K562 (cell line): ENCODE data around the gene VASH1. TPM values are rescaled to one million over a fixed set of nuclear protein-coding genes. Genes with fewer than 3 reads are reported as not detected.

Experiments used
- BHLHE40 ChIP-seq: IDR thresholded peaks from 2 replicates; pipeline ENCODE4 v1.6.1; 2011; ENCODE audit warnings: low read length, improper control_type of control experiment
- CBFA2T2 ChIP-seq: fragments of 450-650 bp; conservative IDR thresholded peaks from 2 replicates; pipeline ENCODE4 v1.6.1; 2017; ENCODE audit warnings: mild to moderate bottlenecking
- E2F3 ChIP-seq: fragments of 250-450 bp; sonication (Bioruptor Pico); IDR thresholded peaks from 2 replicates; pipeline ENCODE4 v1.4.0; 2020; ENCODE audit warnings: mild to moderate bottlenecking
- EP400 ChIP-seq: fragments of 450-650 bp; IDR thresholded peaks from 2 replicates; pipeline ENCODE4 v1.6.1; 2017; ENCODE audit warnings: antibody characterized with exemption, mild to moderate bottlenecking, moderate library complexity
- FOXJ2 ChIP-seq: fragments of 200-800 bp; sonication (Bioruptor generic); IDR thresholded peaks from 2 replicates; pipeline ENCODE4 v1.6.1; 2016; ENCODE audit warnings: missing genetic modification characterization, missing compliant biosample characterization
- FUS ChIP-seq: fragments of 200-400 bp; formaldehyde crosslinking; optimal IDR thresholded peaks from 2 replicates; pipeline ENCODE3; 2017; ENCODE audit warnings: low read depth, low read length
- GATAD2A ChIP-seq: fragments of 450-650 bp; IDR thresholded peaks from 2 replicates; pipeline ENCODE4 v1.6.1; 2017
- HDAC6 ChIP-seq: IDR thresholded peaks from 2 replicates; pipeline ENCODE4 v1.6.1; 2012; ENCODE audit warnings: low read depth, mild to moderate bottlenecking, control low read depth, inconsistent platforms, low read length, moderate library complexity
- HNRNPLL ChIP-seq: fragments of 200-400 bp; formaldehyde crosslinking; IDR thresholded peaks from 2 replicates; pipeline ENCODE4 v1.6.1; 2017; ENCODE audit warnings: low read length, low read depth, mild to moderate bottlenecking; ENCODE audit not compliant: poor library complexity, severe bottlenecking
- MAFF ChIP-seq: IDR thresholded peaks from 2 replicates; pipeline ENCODE4 v1.6.1; 2012; ENCODE audit warnings: low read length, improper control_type of control experiment
- MAFK ChIP-seq: IDR thresholded peaks from 2 replicates; pipeline ENCODE4 v1.6.1; 2011; ENCODE audit warnings: low read length, improper control_type of control experiment
- MEF2A ChIP-seq: IDR thresholded peaks from 2 replicates; pipeline ENCODE4 v1.6.1; 2011; ENCODE audit warnings: low read depth, mild to moderate bottlenecking, low read length, moderate library complexity; ENCODE audit not compliant: control insufficient read depth
- MEF2D ChIP-seq: conservative IDR thresholded peaks from 2 replicates; pipeline ENCODE4 v1.6.1; 2016; ENCODE audit warnings: low read depth, missing genetic modification characterization, missing compliant biosample characterization
- NR4A1 ChIP-seq, 2 experiments: fragments of 250-450 bp in 1 of 2; fragments of 450-650 bp in 1 of 2; sonication (Bioruptor Pico) in 1 of 2; IDR thresholded peaks; 2 replicates each; pipeline versions ENCODE4 v1.4.0 to v1.6.1; 2016 to 2020; ENCODE audit warnings: mild to moderate bottlenecking in 2 of 2, missing compliant biosample characterization in 1 of 2, missing genetic modification characterization in 1 of 2, moderate library complexity in 1 of 2
- NRF1 ChIP-seq, 2 experiments: fragments of 450-650 bp; IDR thresholded peaks in 1 of 2; conservative IDR thresholded peaks in 1 of 2; 2 replicates each; pipeline ENCODE4 v1.6.1; 2014; ENCODE audit warnings: mild to moderate bottlenecking in 2 of 2
- PKNOX1 ChIP-seq: fragments of 450-650 bp; IDR thresholded peaks from 2 replicates; pipeline ENCODE4 v1.6.1; 2016
- PURB ChIP-seq: sonication (generic); formaldehyde crosslinking; IDR thresholded peaks from 2 replicates; pipeline ENCODE4 v1.9.0; 2021; ENCODE audit warnings: low read depth, mild to moderate bottlenecking, missing genetic modification reagents
- PYGO2 ChIP-seq: fragments of 450-650 bp; IDR thresholded peaks from 2 replicates; pipeline ENCODE4 v1.6.1; 2016; ENCODE audit warnings: mild to moderate bottlenecking, missing genetic modification characterization, moderate library complexity, missing compliant biosample characterization
- SP1 ChIP-seq: sonication (generic); formaldehyde crosslinking; IDR thresholded peaks from 2 replicates; pipeline ENCODE4 v1.8.1; 2022; ENCODE audit warnings: mild to moderate bottlenecking, missing genetic modification reagents
- TCF15 ChIP-seq: fragments of 250-450 bp; sonication (Bioruptor Pico); IDR thresholded peaks from 2 replicates; pipeline ENCODE4 v1.8.0; 2022; ENCODE audit warnings: moderate library complexity, mild to moderate bottlenecking, inconsistent platforms
- USF2 ChIP-seq: sonication (generic); formaldehyde crosslinking; IDR thresholded peaks from 2 replicates; pipeline ENCODE4 v1.5.0; 2020; ENCODE audit warnings: missing genetic modification reagents
- ZBTB9 ChIP-seq: fragments of 450-650 bp; formaldehyde crosslinking; IDR thresholded peaks from 2 replicates; pipeline ENCODE4 v1.4.0; 2020; ENCODE audit warnings: mild to moderate bottlenecking, moderate library complexity
- ZNF175 ChIP-seq: fragments of 200-800 bp; sonication (Bioruptor generic); IDR thresholded peaks from 2 replicates; pipeline ENCODE4 v1.6.1; 2016; ENCODE audit warnings: low read depth, mild to moderate bottlenecking, missing genetic modification characterization, missing compliant biosample characterization
- ZNF232 ChIP-seq: sonication (generic); formaldehyde crosslinking; IDR thresholded peaks from 2 replicates; pipeline ENCODE4 v1.8.0; 2022; ENCODE audit warnings: mild to moderate bottlenecking, missing genetic modification reagents
- ZNF239 ChIP-seq: fragments of 250-450 bp; sonication (Bioruptor Pico); IDR thresholded peaks from 2 replicates; pipeline ENCODE4 v1.4.0; 2020; ENCODE audit warnings: mild to moderate bottlenecking
- ZNF57 ChIP-seq: fragments of 450-650 bp; formaldehyde crosslinking; IDR thresholded peaks from 2 replicates; pipeline ENCODE4 v1.4.0; 2020; ENCODE audit warnings: mild to moderate bottlenecking, moderate library complexity
- ZNF644 ChIP-seq: fragments of 200-800 bp; sonication (Bioruptor generic); IDR thresholded peaks from 2 replicates; pipeline ENCODE4 v1.6.1; 2016; ENCODE audit warnings: low read depth, missing genetic modification characterization, missing compliant biosample characterization
- polyA plus RNA-seq, 8 experiments: library from polyadenylated mRNA; depleted of rRNA in 4 of 8; stranded (reverse) in 5 of 8; unstranded in 3 of 8; fragments of >200 nt; fragmentation: Nextera tagmentation in 2 of 8; fragmentation: Illumina TruSeq in 1 of 8; extraction: Ambion mirVana in 2 of 8; extraction: Trizol in 1 of 8; gene quantifications; 2 replicates each; pipeline versions ENCODE4 v1.2.1 to v1.2.3, GENCODE V29; 2011 to 2014; ENCODE audit warnings: inconsistent platforms in 1 of 8, missing spikeins in 1 of 8
- total RNA-seq, 7 experiments: library from RNA; depleted of rRNA in 6 of 7; stranded (reverse); fragments of >200 nt in 6 of 7; fragmentation: Illumina TruSeq in 2 of 7; extraction: Trizol in 2 of 7; gene quantifications; 2 replicates each; pipeline versions ENCODE4 v1.2.1 to v1.2.3, GENCODE V29; 2011 to 2021; ENCODE audit warnings: low replicate concordance in 1 of 7

Gene VASH1
- total and polyA plus RNA-seq, 9 of the 15 experiments (the other 6 are each of a cell fraction or from before 2014, with no cell fraction given) = 0.01 to 0.43 (median 0.13) TPM; not detected in 1

- TF ChIP-seq NR4A1 (CRISPR knock-in tag; IDR thresholded peaks at IDR 0.05) = no peak
- TF ChIP-seq NR4A1 (tag; IDR thresholded peaks at IDR 0.05) = no peak
- no peak for TF ChIP-seq ZNF57 (CRISPR knock-in tag)
- TF ChIP-seq E2F3 (CRISPR knock-in tag) = no peak
- no peak for TF ChIP-seq PURB
- TF ChIP-seq ZNF644 (tag) = no peak
- TF ChIP-seq PKNOX1 = peak; percentile 71
- no peak for TF ChIP-seq ZNF175
- no peak for TF ChIP-seq HNRNPLL
- no peak for TF ChIP-seq ZNF232
- no peak for TF ChIP-seq FUS
- TF ChIP-seq NRF1 (conservative IDR thresholded peaks at IDR 0.05 in 1 of 2, IDR thresholded peaks at IDR 0.05 in 1 of 2) = no peak
- no peak for TF ChIP-seq CBFA2T2
- TF ChIP-seq FOXJ2 (tag) = 0 out of 2 replicates have a peak, but pooled peaks have one; percentile 40
- no peak for TF ChIP-seq MEF2D (tag)
- TF ChIP-seq EP400 = no peak
- no peak for TF ChIP-seq ZNF239 (CRISPR knock-in tag)
- TF ChIP-seq TCF15 (CRISPR knock-in tag) = no peak
- peak; percentile 5; the same call in 1 of the 2 replicates for TF ChIP-seq MAFF
- TF ChIP-seq USF2 (CRISPR knock-in tag) = 0 out of 2 replicates have a peak, but pooled peaks have one; percentile 8
- TF ChIP-seq HDAC6 = no peak
- no peak for TF ChIP-seq PYGO2
- TF ChIP-seq ZBTB9 = no peak
- TF ChIP-seq SP1 (CRISPR knock-in tag) = no peak
- TF ChIP-seq MEF2A = no peak
- TF ChIP-seq GATAD2A = no peak
- 0 out of 2 replicates have a peak, but pooled peaks have one; percentile 4 for TF ChIP-seq BHLHE40
- 0 out of 2 replicates have a peak, but pooled peaks have one; percentile 16 for TF ChIP-seq MAFK
Observed at GRCh38 chr14:76773188-76773885, 12.1 kb downstream of the VASH1 start (continued).
